GM12864 (cell line): Measurements from ENCODE around the gene USF2.
"Not testable (repeated sequence)": the region's sequence is repeated elsewhere in the genome, so short reads cannot be mapped to it uniquely, and the experiment has no call there.

Experiments used
- DNase-seq: peaks from one replicate; pipeline ENCODE4 v3.0.0-alpha.2; 2011; ENCODE audit warnings: low read depth
- H3K4me3 ChIP-seq: 2 replicates; pipeline ENCODE4 v1.5.1; 2011; ENCODE audit warnings: mild to moderate bottlenecking, low read depth, low read length, control low read depth
- TF ChIP-seq, protein P1 (sequence below): IDR thresholded peaks from 2 replicates; pipeline ENCODE4 v1.5.1; 2011; ENCODE audit warnings: low read depth, mild to moderate bottlenecking, moderate library complexity, low read length, control low read depth, inconsistent platforms; ENCODE audit errors: missing control alignments

USF2 gene

DNA sequence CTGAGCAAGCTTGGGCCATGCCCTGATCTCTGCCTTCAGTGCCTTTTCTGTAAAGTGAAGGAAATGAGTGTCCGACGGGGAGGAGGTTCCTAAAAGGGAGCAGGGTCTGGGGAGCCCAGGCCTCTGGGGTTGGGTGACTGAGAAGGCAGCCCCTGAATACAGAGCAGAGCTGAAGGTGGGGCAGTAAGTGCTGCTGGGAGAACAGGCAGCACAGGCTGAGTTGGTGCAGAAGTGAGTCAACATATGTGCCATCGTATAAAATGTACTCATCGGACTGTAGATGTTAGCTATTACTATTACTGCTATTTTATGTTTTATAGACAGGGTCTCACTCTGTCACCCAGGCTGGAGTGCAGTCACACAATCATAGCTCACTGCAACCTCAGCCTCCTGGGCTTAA, 12.5 kb downstream of the USF2 start:
- no peak overlapping the region for H3K4me3 ChIP-seq
- DNase-seq: no peak
- TF ChIP-seq, protein P1, sequence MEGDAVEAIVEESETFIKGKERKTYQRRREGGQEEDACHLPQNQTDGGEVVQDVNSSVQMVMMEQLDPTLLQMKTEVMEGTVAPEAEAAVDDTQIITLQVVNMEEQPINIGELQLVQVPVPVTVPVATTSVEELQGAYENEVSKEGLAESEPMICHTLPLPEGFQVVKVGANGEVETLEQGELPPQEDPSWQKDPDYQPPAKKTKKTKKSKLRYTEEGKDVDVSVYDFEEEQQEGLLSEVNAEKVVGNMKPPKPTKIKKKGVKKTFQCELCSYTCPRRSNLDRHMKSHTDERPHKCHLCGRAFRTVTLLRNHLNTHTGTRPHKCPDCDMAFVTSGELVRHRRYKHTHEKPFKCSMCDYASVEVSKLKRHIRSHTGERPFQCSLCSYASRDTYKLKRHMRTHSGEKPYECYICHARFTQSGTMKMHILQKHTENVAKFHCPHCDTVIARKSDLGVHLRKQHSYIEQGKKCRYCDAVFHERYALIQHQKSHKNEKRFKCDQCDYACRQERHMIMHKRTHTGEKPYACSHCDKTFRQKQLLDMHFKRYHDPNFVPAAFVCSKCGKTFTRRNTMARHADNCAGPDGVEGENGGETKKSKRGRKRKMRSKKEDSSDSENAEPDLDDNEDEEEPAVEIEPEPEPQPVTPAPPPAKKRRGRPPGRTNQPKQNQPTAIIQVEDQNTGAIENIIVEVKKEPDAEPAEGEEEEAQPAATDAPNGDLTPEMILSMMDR: no peak

DNA sequence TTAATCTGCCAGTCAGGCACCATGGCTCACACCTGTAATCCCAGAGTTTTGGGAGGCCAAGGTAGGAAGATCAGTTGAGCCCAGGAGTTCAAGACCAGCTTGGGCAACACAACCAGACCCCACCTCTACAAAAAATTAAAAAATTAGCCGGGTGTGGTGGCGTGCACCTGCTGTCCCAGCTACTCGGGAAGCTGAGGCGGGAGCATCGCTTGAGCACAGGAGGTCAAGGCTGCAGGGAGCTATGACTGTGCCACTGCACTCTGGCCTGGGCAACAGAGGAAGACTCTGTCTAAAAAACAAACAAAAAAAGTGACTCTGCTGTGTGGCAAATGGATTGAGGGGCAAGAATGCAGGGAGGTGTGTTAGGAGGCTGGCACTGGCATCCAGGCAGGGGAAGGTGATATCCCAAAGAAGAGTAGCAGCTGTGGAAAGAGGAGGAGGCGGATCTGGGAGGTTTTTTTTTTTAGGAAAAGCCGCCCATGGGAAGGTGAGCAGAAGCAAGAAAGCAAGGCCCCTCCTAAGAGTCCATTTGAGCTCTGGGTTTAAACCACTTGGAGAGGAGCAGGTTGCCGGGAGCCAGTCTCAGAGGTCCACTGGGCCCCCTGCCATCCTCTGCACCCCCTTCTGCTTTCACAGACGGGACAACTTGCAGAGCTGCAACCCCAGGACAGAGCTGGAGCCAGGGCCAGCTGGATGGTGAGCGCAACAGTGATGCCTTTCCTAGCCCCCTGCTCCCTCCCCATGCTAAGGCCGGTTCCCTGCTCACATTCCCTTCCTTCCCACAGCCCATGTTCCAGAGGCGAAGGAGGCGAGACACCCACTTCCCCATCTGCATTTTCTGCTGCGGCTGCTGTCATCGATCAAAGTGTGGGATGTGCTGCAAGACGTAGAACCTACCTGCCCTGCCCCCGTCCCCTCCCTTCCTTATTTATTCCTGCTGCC, 15.7 kb downstream of the USF2 start:
- TF ChIP-seq, protein P1: no peak
- H3K4me3 ChIP-seq: no peak overlapping the region
- no peak for DNase-seq

DNA sequence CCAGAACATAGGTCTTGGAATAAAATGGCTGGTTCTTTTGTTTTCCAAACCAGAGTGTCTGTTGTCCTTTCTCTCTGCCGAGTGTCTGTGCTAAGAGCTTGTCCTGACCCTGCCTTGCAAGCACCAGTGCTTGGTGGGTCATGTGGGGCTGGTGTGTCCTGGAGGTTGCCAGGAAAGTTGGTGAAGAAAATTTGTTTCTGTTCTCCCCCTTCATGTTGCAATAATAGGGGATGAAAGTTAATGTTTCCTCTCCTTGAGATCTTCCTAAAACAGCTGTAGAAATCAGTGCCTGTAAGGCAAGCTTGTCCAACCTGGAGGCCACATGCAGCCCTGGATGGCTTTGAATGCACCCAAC, 16.3 kb downstream of the USF2 start:
- H3K4me3 ChIP-seq: no peak overlapping the region
- DNase-seq: no peak
- TF ChIP-seq, protein P1: no peak

DNA sequence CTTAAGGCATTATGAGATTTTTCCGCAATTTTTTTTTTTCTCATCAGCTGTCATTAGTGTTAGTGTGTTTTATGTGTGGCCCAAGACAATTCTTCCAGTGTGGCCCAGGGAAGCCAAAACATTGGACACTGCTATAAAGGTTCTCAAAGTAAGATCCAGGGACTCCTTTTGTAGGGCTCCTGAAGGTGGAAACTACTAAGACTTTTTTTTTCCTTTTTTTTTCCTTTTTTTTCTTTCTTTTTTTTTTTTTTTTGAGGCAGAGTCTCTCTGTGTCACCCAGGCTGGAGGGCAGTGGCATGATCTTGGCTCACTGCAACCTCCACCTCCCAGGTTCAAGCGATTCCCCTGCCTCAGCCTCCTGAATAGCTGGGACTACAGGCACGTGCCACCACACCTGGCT, 16.7 kb downstream of the USF2 start:
- not testable (repeated sequence) for H3K4me3 ChIP-seq, DNase-seq

DNA sequence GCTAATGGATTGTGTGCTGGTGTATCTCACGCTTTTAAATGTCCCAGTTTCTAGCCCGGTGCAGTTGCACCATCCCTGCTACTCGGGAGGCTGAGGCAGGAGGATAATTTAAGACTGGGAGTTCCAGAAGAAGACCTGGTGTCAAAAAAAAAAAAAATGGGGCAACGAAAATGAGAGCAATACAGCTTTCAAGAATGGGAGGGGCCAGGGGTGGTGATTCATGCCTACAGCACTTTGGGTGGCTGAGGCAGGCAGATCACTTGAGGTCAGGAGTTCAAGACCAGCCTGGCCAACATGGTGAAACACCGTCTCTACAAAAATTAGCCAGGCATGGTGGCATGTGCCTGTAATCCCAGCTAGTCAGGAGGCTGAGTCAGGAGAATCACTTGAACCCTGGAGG, 17.3 kb downstream of the USF2 start:
- not testable (repeated sequence) for DNase-seq, H3K4me3 ChIP-seq

DNA sequence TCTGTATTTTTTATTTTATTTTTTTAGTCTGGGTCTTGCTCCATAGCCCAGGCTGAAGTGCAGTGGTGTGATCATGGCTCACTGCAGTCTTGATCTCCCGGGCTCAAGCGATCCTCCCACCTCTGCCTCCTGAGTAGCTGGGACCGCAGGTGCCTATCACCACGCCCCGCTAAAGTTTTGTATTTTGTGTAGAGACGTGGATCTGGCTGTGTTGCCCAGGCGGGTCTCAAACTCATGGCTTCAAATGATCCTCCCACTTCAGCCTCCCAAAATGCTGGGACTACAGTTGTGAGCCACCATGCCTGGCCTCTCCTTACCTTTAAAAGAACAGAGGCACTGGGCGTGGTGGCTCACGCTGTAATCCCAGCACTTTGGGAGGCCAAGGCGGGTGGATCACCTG, 19.0 kb downstream of the USF2 start:
- no peak overlapping the region for H3K4me3 ChIP-seq
- DNase-seq: no peak
- TF ChIP-seq, protein P1: no peak

DNA sequence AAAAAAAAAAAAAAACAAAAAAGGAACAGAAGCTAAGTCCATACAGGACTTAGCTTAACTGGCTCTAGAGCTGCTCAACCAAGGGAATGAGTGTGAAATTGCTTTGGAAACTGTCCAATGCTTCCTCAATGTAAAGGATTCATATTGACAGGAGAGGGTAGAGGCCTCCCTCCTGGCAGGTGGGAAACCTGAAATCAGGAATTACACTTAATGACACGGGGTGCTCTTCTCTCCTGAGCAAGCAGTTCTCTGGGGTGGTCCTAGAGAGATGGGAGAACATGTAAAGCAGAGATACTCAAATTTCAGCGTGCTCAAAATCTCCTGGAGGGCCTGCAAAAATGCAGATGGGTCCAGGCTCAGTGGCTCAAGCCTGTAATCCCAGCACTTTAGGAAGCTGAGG, 19.6 kb downstream of the USF2 start:
- DNase-seq: no peak
- TF ChIP-seq, protein P1: no peak
- H3K4me3 ChIP-seq: no peak overlapping the region

DNA sequence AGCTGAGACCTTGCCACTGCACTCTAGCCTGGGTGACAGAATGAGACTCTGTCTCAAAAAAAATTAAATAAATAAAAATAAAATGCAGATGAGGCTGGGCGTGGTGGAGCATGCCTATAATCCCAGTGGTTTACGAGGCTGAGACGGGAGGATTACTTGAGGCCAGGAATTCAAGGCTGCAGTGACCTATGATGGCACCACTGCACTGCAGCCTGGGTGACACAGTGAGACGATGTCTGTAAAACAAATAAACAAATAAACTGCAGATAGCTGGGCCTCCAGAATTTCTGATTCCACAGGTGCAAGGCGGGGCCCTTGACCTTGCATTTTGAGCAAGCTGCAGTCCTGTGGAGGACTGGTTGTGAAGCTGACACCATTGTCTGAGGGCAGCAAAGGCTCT, 20.1 kb downstream of the USF2 start:
- no peak overlapping the region for H3K4me3 ChIP-seq
- DNase-seq: no peak
- TF ChIP-seq, protein P1: no peak
